IMR-90 (cell line): ENCODE measurements around the gene CHCHD1. TPM values are rescaled to one million over a fixed set of nuclear protein-coding genes. Genes with fewer than 3 reads are reported as not detected.

Experiments used
- ATAC-seq: fragments of 200-7000 bp; cut with Tn5 transposase; 2 replicates; pipeline ENCODE4 v1.9.1; 2020; ENCODE audit warnings: low read depth, mild to moderate bottlenecking, moderate library complexity
- BruUV-seq: library from RNA; stranded (reverse); fragments of 400-500 nt; replicated peaks from 2 replicates; lab custom pipeline; 2021; lab: Mats Ljungman, UMichigan
- CTCF ChIA-PET: fragments of 300-600 bp; formaldehyde crosslinking; extraction: SDS; loops from one replicate; lab custom pipeline; 2021; ENCODE audit warnings: antibody characterized with exemption; lab: Yijun Ruan, JAX
- POLR2A ChIA-PET: fragments of 300-600 bp; sonication (Branson Sonifier 250); formaldehyde crosslinking; loops from one replicate; lab custom pipeline; 2022; ENCODE audit warnings: antibody characterized with exemption; ENCODE audit not compliant: unreplicated experiment; lab: Charles Lee
- DNase-seq: peaks from one replicate; pipeline ENCODE4 v3.0.0; 2013
- H2AFZ ChIP-seq: replicated peaks from 2 replicates; pipeline ENCODE3; 2013; ENCODE audit warnings: low read length, mild to moderate bottlenecking; ENCODE audit not compliant: poor library complexity
- H2AK5ac ChIP-seq: 2 replicates; pipeline ENCODE4 v1.6.1; 2013; ENCODE audit warnings: low read depth, low read length, inconsistent platforms
- H2AK9ac ChIP-seq: replicated peaks from 2 replicates; pipeline ENCODE3; 2013; ENCODE audit warnings: mild to moderate bottlenecking, low read depth, low read length, moderate library complexity; ENCODE audit not compliant: poor library complexity
- H2BK120ac ChIP-seq: 2 replicates; pipeline ENCODE4 v1.6.1; 2013; ENCODE audit warnings: low read depth, low read length, inconsistent platforms
- H2BK15ac ChIP-seq: 3 replicates; pipeline ENCODE4 v1.6.1; 2013; ENCODE audit warnings: low read depth, low read length, inconsistent platforms
- H2BK20ac ChIP-seq: 2 replicates; pipeline ENCODE4 v1.6.1; 2013; ENCODE audit warnings: low read depth, mild to moderate bottlenecking, inconsistent platforms, low read length, moderate library complexity
- H2BK5ac ChIP-seq: 2 replicates; pipeline ENCODE4 v1.6.1; 2013; ENCODE audit warnings: mild to moderate bottlenecking, low read depth, low read length, inconsistent platforms; ENCODE audit not compliant: poor library complexity, severe bottlenecking
- H3K14ac ChIP-seq: replicated peaks from 2 replicates; pipeline ENCODE4 v1.6.1; 2013; ENCODE audit warnings: low read depth, low read length, inconsistent platforms
- H3K18ac ChIP-seq: 2 replicates; pipeline ENCODE4 v1.6.1; 2013; ENCODE audit warnings: low read depth, low read length, control low read depth
- H3K23ac ChIP-seq: 2 replicates; pipeline ENCODE4 v1.6.1; 2013; ENCODE audit warnings: low read depth, low read length, inconsistent platforms
- H3K27ac ChIP-seq: 2 replicates; pipeline ENCODE4 v1.5.1; 2013; ENCODE audit warnings: mild to moderate bottlenecking, control low read depth, low read length; ENCODE audit not compliant: insufficient read depth
- H3K27me3 ChIP-seq: 2 replicates; pipeline ENCODE4 v1.6.1; 2013; ENCODE audit warnings: low read length; ENCODE audit not compliant: control insufficient read depth, insufficient read depth
- H3K36me3 ChIP-seq: 2 replicates; pipeline ENCODE4 v1.6.1; 2013; ENCODE audit warnings: low read length, mixed read lengths; ENCODE audit not compliant: control insufficient read depth, insufficient read depth
- H3K4ac ChIP-seq: 2 replicates; pipeline ENCODE4 v1.6.1; 2013; ENCODE audit warnings: low read depth, low read length, inconsistent platforms
- H3K4me1 ChIP-seq: 2 replicates; pipeline ENCODE4 v1.6.1; 2013; ENCODE audit warnings: low read length, mixed read lengths; ENCODE audit not compliant: control insufficient read depth, insufficient read depth
- H3K4me2 ChIP-seq: 2 replicates; pipeline ENCODE4 v1.6.1; 2013; ENCODE audit warnings: low read depth, mild to moderate bottlenecking, control low read depth, low read length, moderate library complexity
- H3K4me3 ChIP-seq: 2 replicates; pipeline ENCODE4 v1.5.1; 2013; ENCODE audit warnings: low read depth, mild to moderate bottlenecking, control low read depth, low read length, moderate library complexity; ENCODE audit not compliant: insufficient read depth
- H3K56ac ChIP-seq: 2 replicates; pipeline ENCODE4 v1.6.1; 2013; ENCODE audit warnings: low read length, inconsistent platforms; ENCODE audit not compliant: insufficient read depth; ENCODE audit errors: extremely low read depth
- H3K79me1 ChIP-seq, 2 experiments: 2 replicates each; pipeline ENCODE4 v1.6.1; 2013; ENCODE audit warnings: low read length in 2 of 2, inconsistent platforms in 1 of 2, low read depth in 1 of 2
- H3K9ac ChIP-seq: 2 replicates; pipeline ENCODE4 v1.6.1; 2013; ENCODE audit warnings: low read depth, low read length, control low read depth
- H3K9me1 ChIP-seq: 2 replicates; pipeline ENCODE4 v1.6.1; 2013; ENCODE audit warnings: low read length, inconsistent platforms; ENCODE audit not compliant: insufficient read depth
- H3K9me3 ChIP-seq: 2 replicates; pipeline ENCODE4 v1.6.1; 2013; ENCODE audit warnings: low read length; ENCODE audit not compliant: control insufficient read depth, insufficient read depth
- H4K20me1 ChIP-seq: 2 replicates; pipeline ENCODE4 v1.6.1; 2013; ENCODE audit warnings: low read length, inconsistent platforms; ENCODE audit not compliant: insufficient read depth
- H4K5ac ChIP-seq: 2 replicates; pipeline ENCODE4 v1.6.1; 2013; ENCODE audit warnings: mild to moderate bottlenecking, low read depth, low read length, control low read depth
- H4K8ac ChIP-seq, 2 experiments: 2 replicates each; pipeline ENCODE4 v1.6.1; 2013; ENCODE audit warnings: low read depth in 2 of 2, low read length in 2 of 2, control low read depth in 1 of 2, inconsistent platforms in 1 of 2
- H4K91ac ChIP-seq: 2 replicates; pipeline ENCODE4 v1.6.1; 2013; ENCODE audit warnings: low read depth, low read length, inconsistent platforms; ENCODE audit not compliant: insufficient read depth
- BHLHE40 ChIP-seq: fragments of 150-350 bp; IDR thresholded peaks from 2 replicates; pipeline ENCODE4 v1.6.1; 2016; ENCODE audit warnings: mild to moderate bottlenecking, low read depth, low read length
- CEBPB ChIP-seq: IDR thresholded peaks from 2 replicates; pipeline ENCODE4 v1.6.1; 2012; ENCODE audit warnings: low read depth, low read length, improper control_type of control experiment
- CHD1 ChIP-seq: IDR thresholded peaks from 2 replicates; pipeline ENCODE4 v1.6.1; 2012; ENCODE audit warnings: low read depth, low read length, improper control_type of control experiment
- CTCF ChIP-seq: conservative IDR thresholded peaks from 2 replicates; pipeline ENCODE4 v1.5.1; 2012; ENCODE audit warnings: mild to moderate bottlenecking, low read depth, low read length, improper control_type of control experiment
- ELK1 ChIP-seq: fragments of 150-350 bp; IDR thresholded peaks from 2 replicates; pipeline ENCODE4 v1.6.1; 2016; ENCODE audit warnings: low read depth, mild to moderate bottlenecking, low read length, moderate library complexity, borderline replicate concordance
- FOS ChIP-seq: fragments of 150-350 bp; IDR thresholded peaks from 2 replicates; pipeline ENCODE4 v1.6.1; 2016; ENCODE audit warnings: low read depth, low read length
- MAFK ChIP-seq: IDR thresholded peaks from 2 replicates; pipeline ENCODE4 v1.6.1; 2012; ENCODE audit warnings: low read depth, low read length, improper control_type of control experiment
- MAZ ChIP-seq: IDR thresholded peaks from 2 replicates; pipeline ENCODE4 v1.6.1; 2012; ENCODE audit warnings: low read depth, mild to moderate bottlenecking, low read length, improper control_type of control experiment, moderate library complexity, borderline replicate concordance
- NFE2L2 ChIP-seq: fragments of 150-350 bp; IDR thresholded peaks from 2 replicates; pipeline ENCODE4 v1.6.1; 2016; ENCODE audit warnings: low read depth, mild to moderate bottlenecking, low read length
- POLR2A ChIP-seq: IDR thresholded peaks from 2 replicates; pipeline ENCODE4 v1.6.1; 2012; ENCODE audit warnings: mild to moderate bottlenecking, low read depth, low read length
- RAD21 ChIP-seq: IDR thresholded peaks from 2 replicates; pipeline ENCODE4 v1.6.1; 2012; ENCODE audit warnings: low read length, improper control_type of control experiment
- RCOR1 ChIP-seq: IDR thresholded peaks from 2 replicates; pipeline ENCODE4 v1.6.1; 2012; ENCODE audit warnings: mild to moderate bottlenecking, low read length, improper control_type of control experiment; ENCODE audit not compliant: insufficient replicate concordance
- RFX5 ChIP-seq: IDR thresholded peaks from 2 replicates; pipeline ENCODE4 v1.8.0; 2012; ENCODE audit warnings: low read depth, mild to moderate bottlenecking, low read length, moderate library complexity
- SMC3 ChIP-seq: fragments of 150-350 bp; IDR thresholded peaks from 2 replicates; pipeline ENCODE4 v1.6.1; 2016; ENCODE audit warnings: low read depth, mild to moderate bottlenecking, antibody characterized with exemption, low read length, moderate library complexity
- USF2 ChIP-seq: fragments of 150-350 bp; IDR thresholded peaks from 2 replicates; pipeline ENCODE4 v1.6.1; 2017; ENCODE audit warnings: mild to moderate bottlenecking, antibody characterized with exemption, low read length, low read depth
- WGBS, 2 experiments: methylation state at CpG; one replicate each; pipeline versions ENCODE4 v1.1.5 to v1.1.7; 2013; ENCODE audit warnings: missing lambda C conversion rate in 2 of 2; ENCODE audit not compliant: insufficient read length in 1 of 2; ENCODE audit errors: extremely low coverage in 2 of 2; 5-methylcytosine and 5-hydroxymethylcytosine counted together
- dilution Hi-C: fragments of 300-500 bp; cut with HindIII; formaldehyde crosslinking; loops from one replicate; pipeline ENCODE4 v1.14.3; 2018; ENCODE audit warnings: low sequenced_read_pairs; ENCODE audit not compliant: unreplicated experiment
- in situ Hi-C: fragments of 300-500 bp; cut with MboI; formaldehyde crosslinking; loops from 3 replicates; pipeline ENCODE4 v1.14.3; 2019; ENCODE audit warnings: low sequenced_read_pairs, inconsistent platforms, mixed read lengths
- intact Hi-C: fragments of 100-400 bp; cut with micrococcal nuclease; formaldehyde crosslinking; loops from 2 replicates; pipeline ENCODE4 v1.10.0; 2022
- polyA plus RNA-seq, 3 experiments: library from polyadenylated mRNA; depleted of rRNA; stranded (reverse); fragments of >200 nt; gene quantifications; 2 replicates each; pipeline ENCODE4 v1.2.3, GENCODE V29; 2012; ENCODE audit warnings: low replicate concordance in 1 of 3
- total RNA-seq: library from RNA; depleted of rRNA; stranded (reverse); fragments of >200 nt; gene quantifications from 2 replicates; pipeline ENCODE4 v1.2.3, GENCODE V29; 2012

Gene CHCHD1
- total and polyA plus RNA-seq, 2 of the 4 experiments (the other 2 are of a cell fraction) = 11.5 to 21.0 TPM

GRCh38 chr10:73823391-73823790 lies 41.5 kb downstream of the CHCHD1 start:
- in situ Hi-C loops = no loop called here
- dilution Hi-C loops = no loop called here
- Histone ChIP-seq H3K36me3 (peaks cover 30% of the 10 kb centered on the region), H3K9me1 (peaks cover 12% of the 10 kb centered on the region; the same call in 1 of the 2 replicates), H2BK15ac (no peak overlapping the region), H3K4me2 (no peak overlapping the region), H3K79me1 (peaks cover 0 to 4% of the 10 kb centered on the region in 2 experiments; a peak in 1 of 4 replicates), H3K9ac (no peak overlapping the region), H3K4me1 (no peaks in the 10 kb centered on the region; the same call in 1 of the 2 replicates), H2AK5ac (no peak overlapping the region), H4K5ac (no peak overlapping the region), H3K4ac (no peak overlapping the region), H3K23ac (no peak overlapping the region), H3K27ac (no peak overlapping the region), H4K91ac (no peak overlapping the region), H3K4me3 (no peak overlapping the region), H2BK20ac (no peak overlapping the region), H2AK9ac (no peak overlapping the region), H4K20me1 (no peaks in the 10 kb centered on the region), H2BK120ac (no peak overlapping the region), H3K9me3 (no peaks in the 10 kb centered on the region), H3K14ac (no peak overlapping the region), H2BK5ac (no peak overlapping the region), H4K8ac (no peak overlapping the region), H3K27me3 (no peaks in the 10 kb centered on the region), H3K18ac (no peak overlapping the region), H2AFZ (no peak overlapping the region), H3K56ac (no peak overlapping the region)
- DNase-seq (no peak), ATAC-seq (no peak)
- CTCF ChIA-PET = no interaction called here
- BruUV-seq = no TSS peak
- no peak for TF ChIP-seq MAFK
- TF ChIP-seq CHD1 = no peak
- no peak for TF ChIP-seq FOS
- TF ChIP-seq BHLHE40 = no peak
- no peak for TF ChIP-seq SMC3
- TF ChIP-seq NFE2L2 = no peak
- TF ChIP-seq ELK1 = no peak
- TF ChIP-seq POLR2A = no peak
- no peak for TF ChIP-seq CTCF
- TF ChIP-seq RFX5 = no peak
- no peak for TF ChIP-seq CEBPB
- TF ChIP-seq RAD21 = no peak
- TF ChIP-seq MAZ = no peak
- no peak for TF ChIP-seq RCOR1
- no peak for TF ChIP-seq USF2
- POLR2A ChIA-PET = no interaction called here
- no CpG with 5 or more reads among the region's 7 CpGs for WGBS, 2 experiments
- intact Hi-C loops = no loop called here
